GM12878 (cell line): ENCODE data around the gene HSFX4. TPM values are rescaled to one million over a fixed set of nuclear protein-coding genes. Genes with fewer than 3 reads are reported as not detected.

ENCODE experiments used
- ATAC-seq: fragments of 200-7000 bp; cut with Tn5 transposase; 3 replicates; pipeline ENCODE4 v1.9.1; 2020; ENCODE audit warnings: mild to moderate bottlenecking, moderate library complexity
- BruUV-seq: library from RNA; stranded (reverse); fragments of 400-500 nt; replicated peaks from 2 replicates; lab custom pipeline; 2021; lab: Mats Ljungman, UMichigan
- CTCF ChIA-PET: fragments of 300-600 bp; sonication (Branson Sonifier 250); formaldehyde crosslinking; extraction: SDS; loops from one replicate; lab custom pipeline; 2021; ENCODE audit warnings: inconsistent platforms; lab: Yijun Ruan, JAX
- POLR2A ChIA-PET: fragments of 350-600 bp; formaldehyde crosslinking; extraction: SDS; loops from one replicate; lab custom pipeline; 2021; ENCODE audit warnings: inconsistent platforms; lab: Charles Lee
- RAD21 ChIA-PET: fragments of 300-600 bp; sonication (Branson Sonifier 250); formaldehyde crosslinking; loops from one replicate; lab custom pipeline; 2023; ENCODE audit warnings: antibody characterized with exemption; ENCODE audit not compliant: unreplicated experiment; lab: Charles Lee
- SMC1A ChIA-PET: fragments of 300-600 bp; sonication (Branson Sonifier 250); formaldehyde crosslinking; loops from one replicate; lab custom pipeline; 2023; ENCODE audit not compliant: unreplicated experiment, uncharacterized antibody; lab: Charles Lee
- DNase-seq: peaks from one replicate; pipeline ENCODE4 v3.0.0-alpha.2; 2011; ENCODE audit warnings: low read depth, low spot score
- FAIRE-seq: peaks from 3 replicates; lab custom pipeline; 2011; peaks lifted over from hg19 to GRCh38; lab: Jason Lieb, UNC
- H2AFZ ChIP-seq: 2 replicates; pipeline ENCODE4 v1.6.0; 2011; ENCODE audit warnings: low read depth, low read length, control low read depth; ENCODE audit not compliant: control insufficient read depth
- H3K27ac ChIP-seq: 2 replicates; pipeline ENCODE4 v1.5.1; 2011; ENCODE audit warnings: control low read depth; ENCODE audit not compliant: control insufficient read depth, insufficient read depth
- H3K27me3 ChIP-seq, 2 experiments: replicated peaks in 1 of 2; 2 replicates each; pipeline versions ENCODE4 v1.6.0 to v1.6.1; 2011; ENCODE audit warnings: low read length in 1 of 2; ENCODE audit not compliant: control insufficient read depth in 2 of 2, insufficient read depth in 2 of 2
- H3K36me3 ChIP-seq, 2 experiments: 2 replicates each; pipeline ENCODE4 v1.5.1; 2011; ENCODE audit warnings: low read length in 1 of 2; ENCODE audit not compliant: control insufficient read depth in 2 of 2, insufficient read depth in 2 of 2
- H3K4me1 ChIP-seq: 2 replicates; pipeline ENCODE4 v1.6.1; 2011; ENCODE audit warnings: mild to moderate bottlenecking, low read length, moderate library complexity, mixed read lengths; ENCODE audit not compliant: control insufficient read depth, insufficient read depth
- H3K4me2 ChIP-seq: 2 replicates; pipeline ENCODE4 v1.6.0; 2011; ENCODE audit warnings: control low read depth; ENCODE audit not compliant: control insufficient read depth, insufficient read depth
- H3K4me3 ChIP-seq: fragments of 200-600 bp; sonication (generic); 2 replicates; pipeline ENCODE4 v1.5.1; 2016
- H3K79me2 ChIP-seq: 2 replicates; pipeline ENCODE4 v1.6.0; 2011; ENCODE audit warnings: low read length; ENCODE audit not compliant: control insufficient read depth, insufficient read depth
- H3K9ac ChIP-seq: 2 replicates; pipeline ENCODE4 v1.8.0; 2011; ENCODE audit warnings: low read length, control low read depth, mixed read lengths; ENCODE audit not compliant: control insufficient read depth, insufficient read depth
- H3K9me3 ChIP-seq: replicated peaks from 3 replicates; pipeline ENCODE4 v1.5.1; 2011; ENCODE audit warnings: mild to moderate bottlenecking, low read length; ENCODE audit not compliant: control insufficient read depth, insufficient read depth
- H4K20me1 ChIP-seq: 2 replicates; pipeline ENCODE4 v1.6.0; 2011; ENCODE audit not compliant: control insufficient read depth, insufficient read depth
- BACH1 ChIP-seq: fragments of 450-650 bp; IDR thresholded peaks from 2 replicates; pipeline ENCODE4 v1.6.1; 2017; ENCODE audit warnings: mild to moderate bottlenecking, borderline replicate concordance
- BHLHE40 ChIP-seq, 2 experiments: fragments of 450-650 bp in 1 of 2; IDR thresholded peaks; 2 replicates each; pipeline ENCODE4 v1.6.1; 2011 to 2017; ENCODE audit warnings: low read depth in 2 of 2, borderline replicate concordance in 1 of 2, improper control_type of control experiment in 1 of 2, low read length in 1 of 2, mild to moderate bottlenecking in 1 of 2
- EED ChIP-seq: sonication (generic); IDR thresholded peaks from 2 replicates; pipeline ENCODE4 v1.6.1; 2016; ENCODE audit warnings: antibody characterized with exemption, low read depth
- EGR1 ChIP-seq, 2 experiments: IDR thresholded peaks; 1 replicate in 1 of 2; 2 replicates in 1 of 2; pipeline ENCODE4 v1.6.1; 2011 to 2012; ENCODE audit warnings: low read depth in 2 of 2, low read length in 2 of 2, borderline replicate concordance in 1 of 2, mild to moderate bottlenecking in 1 of 2, moderate library complexity in 1 of 2
- GABPA ChIP-seq: IDR thresholded peaks from 2 replicates; pipeline ENCODE4 v1.6.1; 2014; ENCODE audit warnings: antibody characterized with exemption, low read depth, mild to moderate bottlenecking, inconsistent platforms
- IRF3 ChIP-seq: fragments of 450-650 bp; IDR thresholded peaks from 2 replicates; pipeline ENCODE4 v1.6.1; 2014; ENCODE audit warnings: mild to moderate bottlenecking
- IRF4 ChIP-seq: IDR thresholded peaks from 2 replicates; pipeline ENCODE4 v1.6.1; 2011; ENCODE audit warnings: low read depth, low read length
- JUND ChIP-seq: IDR thresholded peaks from 2 replicates; pipeline ENCODE4 v1.6.1; 2012; ENCODE audit warnings: low read depth, mild to moderate bottlenecking, low read length, improper control_type of control experiment, moderate library complexity
- LARP7 ChIP-seq: fragments of 450-650 bp; IDR thresholded peaks from 2 replicates; pipeline ENCODE4 v1.6.1; 2017; ENCODE audit warnings: mild to moderate bottlenecking
- MXI1 ChIP-seq: fragments of 150-350 bp; IDR thresholded peaks from 2 replicates; pipeline ENCODE4 v1.6.1; 2011; ENCODE audit warnings: low read depth, mild to moderate bottlenecking, inconsistent platforms, low read length, improper control_type of control experiment
- POLR2A ChIP-seq: IDR thresholded peaks from 2 replicates; pipeline ENCODE4 v1.6.1; 2011; ENCODE audit warnings: low read depth, mild to moderate bottlenecking, low read length
- POLR2AphosphoS5 ChIP-seq: IDR thresholded peaks from 2 replicates; pipeline ENCODE4 v1.6.1; 2011; ENCODE audit warnings: mild to moderate bottlenecking, low read length, inconsistent platforms
- RAD51 ChIP-seq: fragments of 450-650 bp; IDR thresholded peaks from 2 replicates; pipeline ENCODE4 v1.6.1; 2016; ENCODE audit warnings: moderate library complexity, mild to moderate bottlenecking, inconsistent platforms
- YY1 ChIP-seq: IDR thresholded peaks from 2 replicates; pipeline ENCODE4 v1.6.1; 2011; ENCODE audit warnings: low read depth, mild to moderate bottlenecking, low read length
- ZZZ3 ChIP-seq: IDR thresholded peaks from 2 replicates; pipeline ENCODE4 v1.6.1; 2011; ENCODE audit warnings: low read depth; ENCODE audit not compliant: control insufficient read depth, insufficient read length
- WGBS: methylation state at CpG from one replicate; pipeline ENCODE4 v1.1.6; 2016; ENCODE audit warnings: low lambda C conversion rate; ENCODE audit not compliant: insufficient replicate concordance, insufficient coverage; ENCODE audit errors: missing lambda C conversion rate; 5-methylcytosine and 5-hydroxymethylcytosine counted together
- in situ Hi-C: fragments of 300-500 bp; cut with MboI; formaldehyde crosslinking; loops from 9 replicates; pipeline ENCODE4 v1.14.3; 2018; ENCODE audit warnings: mixed read lengths
- intact Hi-C: fragments of 100-400 bp; cut with micrococcal nuclease; formaldehyde crosslinking; loops from one replicate; pipeline ENCODE4 v1.14.2; 2022; ENCODE audit not compliant: unreplicated experiment
- polyA plus RNA-seq, 11 experiments: library from polyadenylated mRNA; depleted of rRNA in 4 of 11; unstranded in 6 of 11; stranded (reverse) in 5 of 11; fragments of >200 nt; fragmentation: Nextera tagmentation in 4 of 11; fragmentation: Illumina TruSeq in 1 of 11; extraction: Ambion mirVana in 4 of 11; extraction: Trizol in 1 of 11; gene quantifications; 1 replicate in 1 of 11; 2 replicates in 10 of 11; pipeline versions ENCODE4 v1.2.1 to v1.2.3, GENCODE V29; 2011 to 2016; ENCODE audit warnings: inconsistent platforms in 2 of 11, missing spikeins in 2 of 11, low read depth in 1 of 11
- total RNA-seq, 4 experiments: library from RNA; depleted of rRNA in 3 of 4; stranded (reverse); fragments of >200 nt in 3 of 4; fragmentation: Illumina TruSeq in 1 of 4; extraction: Trizol in 1 of 4; gene quantifications; 2 replicates each; pipeline versions ENCODE4 v1.2.1 to v1.2.3, GENCODE V29; 2013 to 2021
- TF ChIP-seq, protein P1 (sequence below): fragments of 450-650 bp; conservative IDR thresholded peaks from 2 replicates; pipeline ENCODE4 v1.6.1; 2017; ENCODE audit warnings: mild to moderate bottlenecking, moderate library complexity
- TF ChIP-seq, protein P2 (sequence below): fragments of 450-650 bp; IDR thresholded peaks from 2 replicates; pipeline ENCODE4 v1.6.1; 2017; ENCODE audit warnings: antibody characterized with exemption, mild to moderate bottlenecking, moderate library complexity

The HSFX4 gene
- total and polyA plus RNA-seq, 10 of the 15 experiments (the other 5 are each of a cell fraction or from before 2014, with no cell fraction given), result 0.11 to 0.24 (median 0.21) TPM; not detected in 6

GRCh38 chrX:149937871-149938426 lies 8.6 kb downstream of the HSFX4 start (continued):
- 0 out of 2 replicates have a peak, but pooled peaks have one; percentile 32 for TF ChIP-seq LARP7
- no peak for TF ChIP-seq RAD51
- no peak for TF ChIP-seq EGR1 (IDR thresholded peaks at IDR 0.05; ENCODE audit: borderline replicate concordance in 1 of 2, low read depth in 2 of 2, low read length in 2 of 2)
- TF ChIP-seq YY1, result 0 out of 2 replicates have a peak, but pooled peaks have one; percentile 55
- no peak for TF ChIP-seq MXI1
- TF ChIP-seq POLR2AphosphoS5, result peak; percentile 79; the same call in 1 of the 2 replicates
- no peak for TF ChIP-seq GABPA
- TF ChIP-seq IRF4, result no peak
- no peak for TF ChIP-seq IRF3

- no TSS peak for BruUV-seq
- H3K4me3 ChIP-seq, result peak within 1 kb of the TSS; percentile 83
- peaks cover 11% of the 10 kb centered on the region for H3K79me2 ChIP-seq
- SMC1A ChIA-PET, result interaction anchor here (0.9 to 1.4 kb wide), 2 partner anchors 732 to 762 kb away, joined by 3 read pairs; no protein-coding TSS in a partner anchor
- CTCF ChIA-PET, result interaction anchor here (0.6 to 1.0 kb wide), 6 partner anchors 22 to 435 kb away, joined by 3 to 5 read pairs (median 4); no protein-coding TSS in a partner anchor
- peak; percentile 82 for FAIRE-seq
- peak; percentile 97 for DNase-seq
- POLR2A ChIA-PET, result interaction anchor here (0.5 to 3.1 kb wide), 9 partner anchors 101 to 704 kb away, joined by 3 to 34 read pairs (median 3); partner anchors contain the start of genes EOLA1 and MTM1
- peak; percentile 71 for ATAC-seq
- in situ Hi-C loops, result no loop called here
- intact Hi-C loops, result loop anchor here (10.0 kb wide), 1 partner anchor 434 kb away; the partner anchor contains the start of gene IDS
- peak within 1 kb of the TSS; percentile 70 for H3K4me2 ChIP-seq
- H3K9ac ChIP-seq, result peak within 1 kb of the TSS; percentile 82
- no peaks in the 10 kb centered on the region for H4K20me1 ChIP-seq
- WGBS, result 40% methylated on average over 38 of the region's 39 CpGs
- peak within 1 kb of the TSS; percentile 30 for H2AFZ ChIP-seq
- H3K4me1 ChIP-seq, result no peaks in the 10 kb centered on the region
- H3K36me3 ChIP-seq, result peaks cover 0 to 1% of the 10 kb centered on the region in 2 experiments; a peak in 1 of 4 replicates
- H3K9me3 ChIP-seq, result no peaks in the 10 kb centered on the region; the same call in 2 of the 3 replicates
- RAD21 ChIA-PET, result interaction anchor here (1.2 to 3.9 kb wide), 4 partner anchors 22 to 398 kb away, joined by 5 to 49 read pairs (median 10); partner anchors contain the start of gene EOLA1
- peak within 1 kb of the TSS; percentile 69 for H3K27ac ChIP-seq
- H3K27me3 ChIP-seq, result no peaks in the 10 kb centered on the region
- TF ChIP-seq ZZZ3 (no peak), BHLHE40 (IDR thresholded peaks at IDR 0.05; ENCODE audit: borderline replicate concordance in 1 of 2, low read depth in 2 of 2, low read length in 1 of 2) (peak in 1 of 2 experiments; percentile 48; a peak in 1 of 4 replicates), BACH1 (no peak), EED (peak; percentile 88), POLR2A (peak; percentile 47), JUND (no peak)
- TF ChIP-seq, protein P1, sequence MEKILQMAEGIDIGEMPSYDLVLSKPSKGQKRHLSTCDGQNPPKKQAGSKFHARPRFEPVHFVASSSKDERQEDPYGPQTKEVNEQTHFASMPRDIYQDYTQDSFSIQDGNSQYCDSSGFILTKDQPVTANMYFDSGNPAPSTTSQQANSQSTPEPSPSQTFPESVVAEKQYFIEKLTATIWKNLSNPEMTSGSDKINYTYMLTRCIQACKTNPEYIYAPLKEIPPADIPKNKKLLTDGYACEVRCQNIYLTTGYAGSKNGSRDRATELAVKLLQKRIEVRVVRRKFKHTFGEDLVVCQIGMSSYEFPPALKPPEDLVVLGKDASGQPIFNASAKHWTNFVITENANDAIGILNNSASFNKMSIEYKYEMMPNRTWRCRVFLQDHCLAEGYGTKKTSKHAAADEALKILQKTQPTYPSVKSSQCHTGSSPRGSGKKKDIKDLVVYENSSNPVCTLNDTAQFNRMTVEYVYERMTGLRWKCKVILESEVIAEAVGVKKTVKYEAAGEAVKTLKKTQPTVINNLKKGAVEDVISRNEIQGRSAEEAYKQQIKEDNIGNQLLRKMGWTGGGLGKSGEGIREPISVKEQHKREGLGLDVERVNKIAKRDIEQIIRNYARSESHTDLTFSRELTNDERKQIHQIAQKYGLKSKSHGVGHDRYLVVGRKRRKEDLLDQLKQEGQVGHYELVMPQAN, result no peak
- TF ChIP-seq, protein P2, sequence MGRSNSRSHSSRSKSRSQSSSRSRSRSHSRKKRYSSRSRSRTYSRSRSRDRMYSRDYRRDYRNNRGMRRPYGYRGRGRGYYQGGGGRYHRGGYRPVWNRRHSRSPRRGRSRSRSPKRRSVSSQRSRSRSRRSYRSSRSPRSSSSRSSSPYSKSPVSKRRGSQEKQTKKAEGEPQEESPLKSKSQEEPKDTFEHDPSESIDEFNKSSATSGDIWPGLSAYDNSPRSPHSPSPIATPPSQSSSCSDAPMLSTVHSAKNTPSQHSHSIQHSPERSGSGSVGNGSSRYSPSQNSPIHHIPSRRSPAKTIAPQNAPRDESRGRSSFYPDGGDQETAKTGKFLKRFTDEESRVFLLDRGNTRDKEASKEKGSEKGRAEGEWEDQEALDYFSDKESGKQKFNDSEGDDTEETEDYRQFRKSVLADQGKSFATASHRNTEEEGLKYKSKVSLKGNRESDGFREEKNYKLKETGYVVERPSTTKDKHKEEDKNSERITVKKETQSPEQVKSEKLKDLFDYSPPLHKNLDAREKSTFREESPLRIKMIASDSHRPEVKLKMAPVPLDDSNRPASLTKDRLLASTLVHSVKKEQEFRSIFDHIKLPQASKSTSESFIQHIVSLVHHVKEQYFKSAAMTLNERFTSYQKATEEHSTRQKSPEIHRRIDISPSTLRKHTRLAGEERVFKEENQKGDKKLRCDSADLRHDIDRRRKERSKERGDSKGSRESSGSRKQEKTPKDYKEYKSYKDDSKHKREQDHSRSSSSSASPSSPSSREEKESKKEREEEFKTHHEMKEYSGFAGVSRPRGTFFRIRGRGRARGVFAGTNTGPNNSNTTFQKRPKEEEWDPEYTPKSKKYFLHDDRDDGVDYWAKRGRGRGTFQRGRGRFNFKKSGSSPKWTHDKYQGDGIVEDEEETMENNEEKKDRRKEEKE, result no peak
Measured at GRCh38 chrX:149938427-149938880, 9.1 kb downstream of the HSFX4 start, which contains the start of gene EOLA2. Gene EOLA2 (minus strand): TSS chrX:149938491. CDS start chrX:149933874, 4,617 bp downstream.
